Adipocyte (in vitro differentiated cells): ENCODE data around the gene AFTPH.
A peak's percentile ranks its signal among the peaks of the same experiment; 100 is the strongest.

Experiments
- DNase-seq: peaks from one replicate; pipeline ENCODE4 v3.0.0-alpha.2; 2015; ENCODE audit warnings: low read depth
- H3K27me3 ChIP-seq: replicated peaks from 2 replicates; pipeline ENCODE4 v1.7.0; 2013; ENCODE audit warnings: mild to moderate bottlenecking, low read length, moderate library complexity; ENCODE audit not compliant: control insufficient read depth, insufficient read depth
- H3K36me3 ChIP-seq: 2 replicates; pipeline ENCODE4 v1.7.0; 2013; ENCODE audit warnings: low read length, mild to moderate bottlenecking, moderate library complexity; ENCODE audit not compliant: control insufficient read depth, insufficient read depth, severe bottlenecking
- H3K4me1 ChIP-seq: 2 replicates; pipeline ENCODE4 v1.7.0; 2013; ENCODE audit warnings: mild to moderate bottlenecking, low read length, moderate library complexity; ENCODE audit not compliant: control insufficient read depth, insufficient read depth
- H3K4me3 ChIP-seq: 2 replicates; pipeline ENCODE4 v1.7.0; 2013; ENCODE audit warnings: mild to moderate bottlenecking, low read length, moderate library complexity
- H3K9ac ChIP-seq: 2 replicates; pipeline ENCODE4 v1.7.0; 2013; ENCODE audit warnings: mild to moderate bottlenecking, low read length, moderate library complexity
- H3K9me3 ChIP-seq: 2 replicates; pipeline ENCODE4 v1.7.0; 2013; ENCODE audit warnings: mild to moderate bottlenecking, low read length, moderate library complexity; ENCODE audit not compliant: control insufficient read depth

The AFTPH gene

DNA sequence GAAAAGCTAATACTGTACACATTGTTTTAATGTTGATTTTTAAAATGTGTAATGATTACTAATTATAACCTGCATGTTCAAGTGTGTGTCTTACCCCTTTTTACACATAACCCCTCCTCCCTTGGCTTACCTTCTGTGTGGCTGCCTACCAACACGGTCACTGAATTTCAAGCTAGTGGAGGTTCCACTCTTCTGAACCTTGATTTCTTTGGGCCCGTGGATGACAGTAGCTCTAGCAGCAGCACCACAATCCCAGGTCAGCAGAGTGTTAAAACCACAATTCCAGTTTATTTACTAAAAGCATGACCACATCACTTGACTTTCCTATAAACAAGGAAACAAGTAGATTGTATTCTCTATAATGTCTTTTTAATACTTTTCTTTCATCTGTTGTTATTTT, 56.9 kb downstream of the AFTPH start:
- Histone ChIP-seq H3K27me3 (no peaks in the 10 kb centered on the region), H3K36me3 (peaks cover 40% of the 10 kb centered on the region), H3K4me3 (no peak overlapping the region), H3K9ac (no peak overlapping the region), H3K9me3 (no peaks in the 10 kb centered on the region), H3K4me1 (no peaks in the 10 kb centered on the region)
- DNase-seq = no peak

DNA sequence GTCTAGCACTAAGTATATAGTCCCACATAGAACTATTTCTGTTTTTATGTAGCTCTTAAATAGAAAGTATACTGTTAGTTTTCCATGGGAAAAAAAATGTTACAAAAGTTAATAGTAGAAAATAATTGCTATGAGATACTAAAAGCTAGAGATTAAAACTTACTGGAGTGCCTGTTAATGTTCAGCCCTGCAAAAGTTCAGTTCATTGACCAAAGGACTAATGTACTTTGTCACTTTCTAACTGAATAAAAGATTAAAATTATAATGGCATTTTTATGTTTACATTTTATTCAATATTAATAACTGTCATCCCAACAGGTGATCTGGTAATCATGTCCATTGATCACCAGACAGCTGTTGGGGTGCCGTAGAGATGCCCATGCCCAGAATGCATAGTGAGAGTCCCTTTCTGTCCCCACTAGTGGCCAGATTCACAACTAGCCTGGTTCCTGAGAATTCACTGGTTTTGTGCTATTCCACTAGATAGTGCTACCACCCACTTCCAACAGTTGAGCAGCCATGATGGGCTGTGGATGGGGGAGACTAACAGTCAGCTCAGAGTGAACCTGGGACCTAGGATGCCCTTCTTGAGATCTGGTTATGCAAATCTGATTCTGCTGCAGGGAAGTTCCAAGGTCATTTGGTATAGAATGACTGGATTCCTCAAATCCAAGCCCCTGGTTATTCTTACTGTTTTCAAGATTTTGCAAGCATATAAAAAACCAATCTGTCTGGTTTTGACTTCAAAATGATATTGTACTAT, 57.8 kb downstream of the AFTPH start:
- Histone ChIP-seq H3K27me3 (no peaks in the 10 kb centered on the region), H3K36me3 (peaks cover 38% of the 10 kb centered on the region), H3K9ac (no peak overlapping the region), H3K4me1 (peaks cover under 1% of the 10 kb centered on the region), H3K9me3 (no peaks in the 10 kb centered on the region), H3K4me3 (no peak overlapping the region)
- no peak for DNase-seq

DNA sequence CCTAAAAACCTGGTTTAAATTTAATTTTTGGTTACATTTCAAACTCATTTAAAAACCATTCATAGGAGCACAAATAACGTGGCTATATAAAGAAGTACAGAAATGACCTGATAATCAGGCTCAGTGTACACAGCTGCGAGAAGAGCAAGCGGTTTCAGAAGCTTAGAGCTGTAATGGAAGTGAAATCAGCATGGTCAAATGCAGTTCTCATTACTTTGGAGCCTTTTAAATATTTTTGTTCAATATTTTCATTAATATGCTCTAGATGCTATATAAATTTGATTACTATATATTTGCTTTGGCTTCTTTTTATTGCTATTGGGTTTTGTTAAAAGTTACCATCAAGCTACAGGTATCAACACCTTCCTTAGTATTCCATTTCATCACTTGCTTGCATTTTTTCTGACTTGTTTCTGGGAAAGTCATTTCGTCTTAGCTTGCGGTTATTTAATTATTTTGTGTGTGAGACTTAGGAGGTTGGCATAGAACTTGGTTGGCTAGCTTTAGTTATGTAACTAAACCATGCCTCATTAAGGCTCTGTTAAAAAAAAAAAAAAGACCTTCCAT, 58.7 kb downstream of the AFTPH start:
- H3K9ac ChIP-seq = no peak overlapping the region
- H3K4me3 ChIP-seq = no peak overlapping the region
- peaks cover 34% of the 10 kb centered on the region for H3K36me3 ChIP-seq
- H3K9me3 ChIP-seq = no peaks in the 10 kb centered on the region
- peaks cover 8% of the 10 kb centered on the region for H3K4me1 ChIP-seq
- no peaks in the 10 kb centered on the region for H3K27me3 ChIP-seq
- no peak for DNase-seq

DNA sequence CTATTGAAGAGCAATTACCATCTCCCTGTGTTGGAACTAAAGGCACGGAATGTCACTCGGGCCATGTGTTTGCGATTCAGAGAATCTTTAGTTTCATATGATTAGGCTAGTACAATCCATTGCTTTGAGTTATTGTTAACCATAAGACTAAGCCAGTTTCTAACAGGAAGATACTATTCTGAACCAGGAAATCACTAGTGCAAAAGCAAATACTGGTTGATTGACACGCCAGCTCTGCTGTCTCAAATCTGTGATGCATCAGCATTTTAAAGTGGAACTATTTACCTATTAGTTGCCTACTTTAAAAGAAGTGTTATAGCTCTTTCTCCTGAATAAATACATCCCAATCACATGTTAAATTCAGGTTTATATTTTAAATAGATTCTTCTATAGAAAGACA, 61.9 kb downstream of the AFTPH start:
- Histone ChIP-seq H3K9me3 (no peaks in the 10 kb centered on the region), H3K36me3 (peaks cover 31% of the 10 kb centered on the region), H3K9ac (no peak overlapping the region), H3K27me3 (no peaks in the 10 kb centered on the region), H3K4me1 (peaks cover 8% of the 10 kb centered on the region), H3K4me3 (no peak overlapping the region)
- DNase-seq = no peak

DNA sequence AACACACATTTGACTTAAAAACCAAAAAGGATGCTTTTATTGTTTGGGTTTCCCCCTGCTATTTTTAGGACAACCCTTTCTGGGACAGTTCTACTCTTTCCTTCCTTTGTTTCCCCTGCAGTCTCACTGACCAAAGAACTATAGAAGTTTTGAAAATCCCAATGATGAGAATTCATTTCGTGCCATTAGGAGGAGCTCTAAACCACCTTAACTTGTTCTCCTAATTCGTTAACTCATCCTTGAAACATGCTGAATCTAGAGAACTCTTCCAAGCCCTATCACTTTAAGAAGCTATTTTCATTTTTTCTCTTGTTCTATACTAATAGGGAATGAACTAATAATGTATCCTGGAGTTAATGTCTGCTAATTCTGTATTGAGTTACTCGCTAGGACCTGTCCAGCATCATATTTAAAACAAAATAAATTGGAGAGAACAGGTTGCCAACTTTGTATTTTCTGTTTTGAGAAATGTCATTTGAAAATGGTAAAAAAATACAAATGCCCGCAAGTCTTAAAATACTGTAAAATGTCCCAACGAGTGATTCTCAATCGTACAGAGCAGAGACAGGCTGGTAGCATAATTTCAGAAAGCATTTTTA, 62.9 kb downstream of the AFTPH start:
- Histone ChIP-seq H3K27me3 (no peaks in the 10 kb centered on the region), H3K4me1 (peaks cover 8% of the 10 kb centered on the region), H3K9me3 (no peaks in the 10 kb centered on the region), H3K9ac (no peak overlapping the region), H3K36me3 (peaks cover 36% of the 10 kb centered on the region), H3K4me3 (no peak overlapping the region)
- DNase-seq = peak; percentile 85

DNA sequence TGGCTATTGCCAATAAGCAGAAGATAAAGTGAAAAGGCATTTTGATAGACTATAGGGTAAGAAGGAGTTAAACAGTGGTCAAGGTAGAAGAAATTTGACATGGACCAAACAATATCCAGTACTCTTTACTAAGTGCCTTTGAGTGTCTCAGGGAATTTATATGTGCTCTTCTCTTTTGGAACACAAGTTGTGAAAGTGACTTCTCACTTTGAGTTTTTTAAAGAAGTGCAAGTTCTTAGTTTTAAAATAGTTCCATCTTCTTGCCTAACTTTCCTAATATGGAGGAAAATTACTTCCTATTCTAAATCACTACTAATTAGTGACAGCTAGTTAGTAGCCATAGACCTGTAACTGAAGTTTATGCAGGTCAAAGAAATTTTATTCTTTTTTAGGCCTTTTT, 63.4 kb downstream of the AFTPH start:
- Histone ChIP-seq H3K36me3 (peaks cover 38% of the 10 kb centered on the region), H3K4me1 (peaks cover 8% of the 10 kb centered on the region), H3K4me3 (no peak overlapping the region), H3K27me3 (no peaks in the 10 kb centered on the region), H3K9me3 (no peaks in the 10 kb centered on the region), H3K9ac (no peak overlapping the region)
- DNase-seq = no peak

DNA sequence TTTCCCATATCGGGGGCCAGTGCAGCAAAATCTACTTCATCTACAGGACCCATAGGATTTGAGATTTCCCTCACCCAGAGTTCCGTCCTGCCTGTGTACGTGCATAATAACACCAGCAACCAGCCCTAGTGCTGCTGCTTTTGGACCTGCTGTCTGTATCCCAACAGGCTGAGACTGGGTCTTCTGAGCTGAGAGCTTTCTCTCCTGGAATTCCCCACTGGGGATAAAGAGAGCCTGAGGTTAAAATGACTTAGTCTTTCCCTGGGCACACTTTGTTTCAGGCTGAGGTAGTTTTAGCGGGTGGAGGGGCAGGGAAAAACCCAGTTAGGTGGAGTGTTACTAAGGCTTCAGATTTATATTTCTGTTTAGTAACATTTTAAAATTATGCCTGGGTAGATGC, 67.1 kb downstream of the AFTPH start:
- Histone ChIP-seq H3K4me1 (peaks cover 42% of the 10 kb centered on the region), H3K9ac (no peak overlapping the region), H3K36me3 (peaks cover 27% of the 10 kb centered on the region), H3K9me3 (no peaks in the 10 kb centered on the region), H3K27me3 (no peaks in the 10 kb centered on the region), H3K4me3 (no peak overlapping the region)
- DNase-seq = no peak

DNA sequence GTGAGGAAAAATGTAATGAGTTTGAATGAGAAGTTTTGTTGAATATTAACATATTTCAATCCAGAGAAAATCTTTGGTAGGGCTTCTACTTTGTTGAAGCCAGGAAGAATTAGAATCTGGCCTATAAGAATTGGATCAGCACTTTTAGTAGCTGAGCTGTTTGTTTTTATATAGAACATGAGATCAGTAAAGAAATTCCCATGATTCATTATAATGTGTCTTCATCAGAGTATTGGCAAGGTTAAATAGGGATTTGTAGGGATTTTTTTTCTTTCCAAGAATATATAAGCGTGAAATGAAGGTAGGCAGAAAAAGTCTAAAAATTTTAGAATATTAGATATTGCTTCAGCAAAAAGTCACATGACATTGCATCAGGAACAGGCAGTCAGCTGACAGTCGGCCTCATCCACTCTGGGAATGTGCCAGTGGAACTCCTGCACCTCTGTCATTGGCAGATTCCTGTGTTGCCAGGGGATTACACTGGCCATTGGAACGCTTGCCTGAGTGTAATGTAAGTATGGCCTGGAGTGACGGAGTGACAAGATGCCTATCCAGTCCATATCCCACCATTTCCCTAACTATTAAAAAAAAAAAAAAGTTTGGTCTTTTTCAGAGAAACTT, 69.0 kb downstream of the AFTPH start:
- Histone ChIP-seq H3K36me3 (peaks cover 26% of the 10 kb centered on the region), H3K4me1 (peaks cover 35% of the 10 kb centered on the region), H3K9ac (no peak overlapping the region), H3K4me3 (no peak overlapping the region), H3K9me3 (no peaks in the 10 kb centered on the region), H3K27me3 (no peaks in the 10 kb centered on the region)
- DNase-seq = no peak

DNA sequence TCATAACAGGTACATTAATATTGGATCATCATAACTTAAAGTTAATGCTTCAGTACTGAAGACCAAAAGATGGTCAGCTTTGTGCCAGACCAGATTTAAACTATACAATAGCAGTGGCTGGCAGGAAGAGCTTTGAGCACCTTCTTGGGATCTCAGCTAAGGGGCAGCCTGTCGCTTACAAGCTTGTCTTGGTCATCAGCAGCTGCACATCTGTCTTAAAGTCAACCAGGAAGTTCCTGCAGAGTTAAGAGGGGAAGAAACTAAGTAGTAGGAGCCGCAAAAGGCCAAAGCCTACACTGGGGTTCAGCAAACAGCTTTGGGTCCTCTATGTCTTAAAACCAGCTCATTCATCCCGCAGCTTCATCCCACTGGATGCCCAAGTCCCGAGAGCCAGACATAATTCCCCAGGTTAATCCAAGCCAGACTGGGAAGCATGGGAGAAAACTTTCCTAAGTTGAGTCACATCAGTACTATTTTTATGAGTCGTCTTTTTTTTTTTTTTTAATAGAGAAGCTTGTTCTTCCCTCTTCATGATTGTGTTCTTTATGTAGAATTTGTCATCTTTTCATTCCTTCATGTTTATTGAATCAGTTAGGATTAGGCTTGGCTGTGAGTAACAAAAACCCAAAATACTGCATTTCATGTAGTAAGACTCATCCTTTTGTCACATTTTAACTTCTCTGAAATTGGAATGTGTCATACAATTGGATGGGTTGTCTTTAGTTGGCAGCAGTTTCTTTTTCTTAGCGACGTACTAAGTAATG, 70.3 kb downstream of the AFTPH start:
- peak; percentile 22 for DNase-seq
- Histone ChIP-seq H3K27me3 (no peaks in the 10 kb centered on the region), H3K36me3 (peaks cover 26% of the 10 kb centered on the region), H3K9me3 (no peaks in the 10 kb centered on the region), H3K4me3 (no peak overlapping the region), H3K9ac (no peak overlapping the region), H3K4me1 (peaks cover 35% of the 10 kb centered on the region)

DNA sequence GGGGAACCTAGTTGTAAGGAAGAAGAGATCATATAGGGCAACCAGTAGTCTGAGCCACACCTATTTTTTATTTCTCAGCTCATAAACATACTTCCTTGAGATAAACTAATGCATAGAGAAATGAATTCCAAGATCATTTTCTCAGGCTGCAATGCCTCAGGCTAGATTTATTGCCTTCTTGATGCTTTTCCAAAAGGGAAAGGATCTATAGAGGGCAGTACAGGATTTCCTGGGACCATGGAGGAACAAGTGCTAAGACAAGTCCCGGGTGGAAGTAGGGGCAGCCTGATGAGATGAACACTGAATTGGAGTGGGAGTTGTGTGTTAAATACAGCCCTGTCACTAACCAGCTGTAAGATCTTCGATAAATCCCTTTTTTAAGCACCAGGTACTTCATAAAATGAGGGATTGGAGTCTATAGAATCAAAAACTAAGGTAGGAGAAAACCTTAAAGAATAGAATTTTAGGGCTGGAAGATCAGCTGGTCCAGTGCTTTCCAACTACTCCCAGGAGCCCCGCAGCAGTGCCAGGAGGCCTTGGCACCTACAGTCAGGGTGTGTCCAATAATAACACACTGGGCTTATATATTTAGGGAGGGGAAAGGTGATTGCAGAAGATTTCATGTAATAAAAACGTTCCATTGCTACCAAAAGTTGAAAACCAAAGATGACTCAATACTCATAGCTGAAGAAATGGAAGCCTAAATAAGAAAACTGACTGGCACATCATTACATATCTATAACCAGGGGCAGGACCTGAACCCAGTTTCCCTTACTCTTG, 71.5 kb downstream of the AFTPH start:
- peak; percentile 64 for DNase-seq

More for the DNA sequence above, 71.5 kb downstream of the AFTPH start:
- no peak overlapping the region for H3K4me3 ChIP-seq
- H3K9me3 ChIP-seq = no peaks in the 10 kb centered on the region
- no peaks in the 10 kb centered on the region for H3K27me3 ChIP-seq
- no peak overlapping the region for H3K9ac ChIP-seq
- H3K4me1 ChIP-seq = peaks cover 35% of the 10 kb centered on the region
- peaks cover 19% of the 10 kb centered on the region for H3K36me3 ChIP-seq
